Mucosa of descending colon (tissue), 3 donors: ENCODE results near the gene SLIT3. TPM values are rescaled to one million over a fixed set of nuclear protein-coding genes. Genes with fewer than 3 reads are reported as not detected.
"Not testable (repeated sequence)": the region's sequence is repeated elsewhere in the genome, so short reads cannot be mapped to it uniquely, and the experiment has no call there.

Experiments used
- ATAC-seq: fragments of 200-7000 bp; cut with Tn5 transposase; one replicate; pipeline ENCODE4 v1.9.1; 2020; ENCODE audit warnings: mild to moderate bottlenecking, moderate library complexity
- DNase-seq, 3 donors: peaks; one replicate each; pipeline ENCODE4 v3.0.0-alpha.2; 2020
- H3K36me3 ChIP-seq: fragments of 200-600 bp; one replicate; pipeline ENCODE4 v1.8.0; 2021; ENCODE audit warnings: low read depth, mild to moderate bottlenecking
- H3K4me1 ChIP-seq: fragments of 200-600 bp; one replicate; pipeline ENCODE4 v1.8.0; 2021; ENCODE audit warnings: low read depth, mild to moderate bottlenecking
- H3K4me3 ChIP-seq: fragments of 200-600 bp; one replicate; pipeline ENCODE4 v1.8.0; 2021; ENCODE audit warnings: mild to moderate bottlenecking
- H3K9me3 ChIP-seq: fragments of 200-600 bp; one replicate; pipeline ENCODE4 v1.8.0; 2021; ENCODE audit warnings: mild to moderate bottlenecking
- CTCF ChIP-seq: fragments of 200-600 bp; IDR thresholded peaks from one replicate; pipeline ENCODE4 v1.8.0; 2022; ENCODE audit warnings: antibody characterized with exemption, mild to moderate bottlenecking
- intact Hi-C, 2 donors: fragments of 100-400 bp; cut with DNase I in 1 of 2; cut with micrococcal nuclease in 1 of 2; formaldehyde crosslinking; loops; one replicate each; pipeline versions ENCODE4 v1.11.0 to v1.11.1; 2022; cut with DNase I, micrococcal nuclease
- total RNA-seq, 3 donors: library from RNA; stranded (reverse); fragmentation: NEBNext Ultra II Directional in 2 of 3; extraction: Animal tissue kit (Norgen Biotek cat#: 25700) in 2 of 3; gene quantifications; one replicate each; pipeline versions ENCODE4 v1.2.1 to v1.2.4, GENCODE V29; 2021 to 2023
- donor health status: DM: no; HTN: no; CAD: no; lungs with moderate emphysema.
- donor health status: DM: no; HTN: no; CAD: no.
- donor health status: DM: no; HTN: yes; CAD: no.

SLIT3 gene
- total RNA-seq, 3 donors from 2014 or later = 4.2 to 25.5 (median 16.1) TPM

- ATAC-seq (no peak), DNase-seq (no peak)
- Histone ChIP-seq H3K4me3 (no peak overlapping the region), H3K9me3 (no peaks in the 10 kb centered on the region), H3K36me3 (no peaks in the 10 kb centered on the region), H3K4me1 (no peaks in the 10 kb centered on the region)
- no peak for TF ChIP-seq CTCF
- intact Hi-C loops = no loop called here
These were observed 81.6 kb downstream of the SLIT3 start for GRCh38 chr5:169219351-169219750.

DNA sequence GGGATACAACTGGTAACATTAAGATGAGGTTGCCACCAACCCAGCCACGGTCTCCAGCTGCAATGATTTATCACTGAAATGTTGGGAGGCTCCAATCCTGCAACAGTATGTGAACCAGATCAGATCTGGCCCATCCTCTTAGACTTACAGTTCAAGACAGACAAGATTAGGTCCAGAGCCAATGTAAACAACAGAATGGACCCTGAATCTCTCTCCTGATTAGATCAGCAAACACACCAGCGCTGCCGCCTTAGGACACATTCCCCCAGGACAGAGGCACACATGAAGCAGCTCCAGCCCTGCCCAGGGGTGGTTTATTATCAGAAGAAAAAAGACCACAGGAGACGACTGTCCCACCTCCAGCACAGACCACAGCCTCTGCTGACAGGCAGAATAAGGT, 82.1 kb downstream of the SLIT3 start:
- H3K9me3 ChIP-seq = no peaks in the 10 kb centered on the region
- H3K36me3 ChIP-seq = no peaks in the 10 kb centered on the region
- H3K4me3 ChIP-seq = no peak overlapping the region
- DNase-seq (no peak), ATAC-seq (no peak)
- intact Hi-C loops = no loop called here
- TF ChIP-seq CTCF = no peak
- H3K4me1 ChIP-seq = no peaks in the 10 kb centered on the region

DNA sequence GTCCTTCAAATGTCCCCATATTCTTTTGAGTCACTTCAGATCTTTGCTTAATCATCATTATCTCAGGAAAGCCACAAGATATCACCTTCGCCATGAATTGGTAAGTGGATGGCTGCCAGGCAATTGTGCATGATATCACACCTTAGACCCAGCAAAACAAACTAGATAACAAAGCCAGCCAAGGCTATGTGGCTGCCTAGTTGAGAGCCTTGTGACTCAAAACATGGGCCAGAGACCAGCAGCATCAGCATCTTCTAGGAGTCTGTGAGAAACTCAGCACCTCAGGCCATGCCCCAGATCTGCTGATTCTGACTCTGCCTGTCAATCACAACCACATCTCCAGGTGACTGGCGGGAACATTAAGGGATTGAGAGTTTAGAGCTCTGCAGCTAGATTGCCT, 82.8 kb downstream of the SLIT3 start:
- no peak for DNase-seq

GRCh38 chr5:169216866-169217265, 84.1 kb downstream of the SLIT3 start:
- no peak for DNase-seq
- H3K36me3 ChIP-seq = no peaks in the 10 kb centered on the region
- no peak for ATAC-seq
- H3K4me1 ChIP-seq = no peaks in the 10 kb centered on the region
- H3K4me3 ChIP-seq = no peak overlapping the region
- H3K9me3 ChIP-seq = no peaks in the 10 kb centered on the region
- TF ChIP-seq CTCF = no peak
- intact Hi-C loops = no loop called here

More for the DNA sequence above, 82.8 kb downstream of the SLIT3 start:
- intact Hi-C loops = no loop called here
- Histone ChIP-seq H3K4me1 (no peaks in the 10 kb centered on the region), H3K9me3 (no peaks in the 10 kb centered on the region), H3K36me3 (no peaks in the 10 kb centered on the region), H3K4me3 (no peak overlapping the region)
- ATAC-seq = no peak
- TF ChIP-seq CTCF = no peak

DNA sequence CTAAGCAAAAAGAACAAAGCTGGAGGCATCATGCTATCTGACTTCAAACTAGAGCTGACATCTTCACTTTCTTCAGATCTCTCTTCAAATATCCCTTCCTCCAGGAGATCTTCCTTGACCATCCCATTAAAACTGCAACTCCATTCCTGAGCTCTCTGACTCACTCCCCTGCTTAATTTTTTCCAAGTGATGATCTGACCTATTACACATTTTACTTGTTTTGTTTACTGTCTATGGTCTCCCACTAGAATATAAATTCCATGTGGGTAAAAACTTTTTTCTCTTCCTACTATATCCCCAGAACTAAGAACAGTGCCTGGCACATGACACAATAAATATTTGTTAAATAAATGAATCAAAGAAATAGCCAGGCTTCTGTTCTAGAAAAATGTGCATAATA, 87.5 kb downstream of the SLIT3 start:
- intact Hi-C loops = no loop called here
- ATAC-seq (no peak), DNase-seq (no peak)
- no peak for TF ChIP-seq CTCF
- no peaks in the 10 kb centered on the region for H3K9me3 ChIP-seq
- H3K4me3 ChIP-seq = no peak overlapping the region
- H3K36me3 ChIP-seq = no peaks in the 10 kb centered on the region
- H3K4me1 ChIP-seq = no peaks in the 10 kb centered on the region

- H3K4me3 ChIP-seq, H3K36me3 ChIP-seq, H3K9me3 ChIP-seq, DNase-seq, intact Hi-C loops, ATAC-seq, H3K4me1 ChIP-seq: not testable (repeated sequence)
These were observed 89.2 kb downstream of the SLIT3 start for GRCh38 chr5:169211761-169212160.
